Testis (tissue), 2 donors: ENCODE data around the gene CENPM.

ENCODE experiments used
- POLR2A ChIP-seq: fragments of 450-650 bp; IDR thresholded peaks from one replicate; pipeline ENCODE4 v1.6.1; 2017; ENCODE audit warnings: antibody characterized with exemption, mild to moderate bottlenecking, moderate library complexity
- TF ChIP-seq, protein P1 (sequence below), 3 experiments: fragments of 450-650 bp in 2 of 3; fragments of 200-600 bp in 1 of 3; sonication (generic) in 1 of 3; IDR thresholded peaks; one replicate each; pipeline ENCODE4 v1.5.1; 2016 to 2019; ENCODE audit warnings: antibody characterized with exemption in 3 of 3, mild to moderate bottlenecking in 2 of 3, moderate library complexity in 1 of 3

DNA sequence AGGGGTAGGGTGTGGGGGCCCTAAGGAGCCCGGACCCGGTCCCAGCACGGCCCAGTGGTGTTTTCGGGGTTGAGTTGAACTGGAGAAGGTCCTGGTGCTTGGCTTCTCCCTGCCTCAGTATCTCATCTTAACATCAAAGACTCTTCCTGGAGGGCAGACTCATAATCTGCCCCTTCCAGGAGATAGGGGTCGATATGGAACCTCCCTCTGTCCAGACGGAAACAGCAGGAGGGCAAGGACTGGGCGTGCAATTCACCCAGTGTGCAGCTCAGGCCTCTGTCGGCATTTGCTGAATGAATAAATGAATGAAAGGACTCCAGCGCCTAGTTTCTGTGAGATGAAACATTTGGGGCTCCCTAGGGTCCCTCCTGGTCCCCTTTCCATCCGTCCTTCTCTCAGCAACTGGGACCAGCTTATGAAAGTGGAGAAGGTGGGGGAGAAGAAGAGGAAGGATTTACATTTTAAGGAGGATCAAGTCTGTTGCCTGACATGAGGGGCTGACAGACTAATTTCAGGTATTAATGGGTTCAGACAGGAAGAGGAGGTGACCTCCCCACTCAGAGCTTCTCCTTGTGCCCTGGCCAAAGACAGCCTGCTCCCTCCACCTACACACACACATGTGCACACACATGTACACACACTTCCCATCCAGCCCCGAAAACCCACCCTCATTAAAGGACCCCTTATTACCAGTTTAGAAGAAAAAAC lies 31.0 kb downstream of the CENPM start:
- TF ChIP-seq, protein P1, sequence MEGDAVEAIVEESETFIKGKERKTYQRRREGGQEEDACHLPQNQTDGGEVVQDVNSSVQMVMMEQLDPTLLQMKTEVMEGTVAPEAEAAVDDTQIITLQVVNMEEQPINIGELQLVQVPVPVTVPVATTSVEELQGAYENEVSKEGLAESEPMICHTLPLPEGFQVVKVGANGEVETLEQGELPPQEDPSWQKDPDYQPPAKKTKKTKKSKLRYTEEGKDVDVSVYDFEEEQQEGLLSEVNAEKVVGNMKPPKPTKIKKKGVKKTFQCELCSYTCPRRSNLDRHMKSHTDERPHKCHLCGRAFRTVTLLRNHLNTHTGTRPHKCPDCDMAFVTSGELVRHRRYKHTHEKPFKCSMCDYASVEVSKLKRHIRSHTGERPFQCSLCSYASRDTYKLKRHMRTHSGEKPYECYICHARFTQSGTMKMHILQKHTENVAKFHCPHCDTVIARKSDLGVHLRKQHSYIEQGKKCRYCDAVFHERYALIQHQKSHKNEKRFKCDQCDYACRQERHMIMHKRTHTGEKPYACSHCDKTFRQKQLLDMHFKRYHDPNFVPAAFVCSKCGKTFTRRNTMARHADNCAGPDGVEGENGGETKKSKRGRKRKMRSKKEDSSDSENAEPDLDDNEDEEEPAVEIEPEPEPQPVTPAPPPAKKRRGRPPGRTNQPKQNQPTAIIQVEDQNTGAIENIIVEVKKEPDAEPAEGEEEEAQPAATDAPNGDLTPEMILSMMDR (IDR thresholded peaks at IDR 0.05): no peak
- no peak for TF ChIP-seq POLR2A
